Calu3 (cell line): Measurements from ENCODE around the gene ENOX2. TPM values are rescaled to one million over a fixed set of nuclear protein-coding genes. Genes with fewer than 3 reads are reported as not detected.

Experiments used
- BruUV-seq: library from RNA; stranded (reverse); fragments of 400-500 nt; replicated peaks from 2 replicates; lab custom pipeline; 2021; lab: Mats Ljungman, UMichigan
- CTCF ChIA-PET: fragments of 300-600 bp; sonication (Branson Sonifier 250); formaldehyde crosslinking; loops from one replicate; lab custom pipeline; 2022; ENCODE audit warnings: antibody characterized with exemption; lab: Charles Lee
- DNase-seq: peaks from one replicate; pipeline ENCODE4 v3.0.0; 2022
- H3K27ac Mint-ChIP-seq: one replicate; pipeline ENCODE4 v1.8.0; 2022; ENCODE audit warnings: mixed read lengths; ENCODE audit not compliant: unreplicated experiment
- H3K27me3 Mint-ChIP-seq: one replicate; pipeline ENCODE4 v1.8.0; 2022; ENCODE audit warnings: mixed read lengths; ENCODE audit not compliant: unreplicated experiment
- H3K36me3 Mint-ChIP-seq: one replicate; pipeline ENCODE4 v1.8.0; 2022; ENCODE audit warnings: mild to moderate bottlenecking, moderate library complexity, mixed read lengths; ENCODE audit not compliant: insufficient read depth, unreplicated experiment
- H3K4me1 Mint-ChIP-seq: one replicate; pipeline ENCODE4 v1.8.0; 2022; ENCODE audit warnings: mild to moderate bottlenecking, low read depth, mixed read lengths; ENCODE audit not compliant: unreplicated experiment
- H3K4me3 Mint-ChIP-seq: one replicate; pipeline ENCODE4 v1.8.0; 2022; ENCODE audit warnings: mild to moderate bottlenecking, low read depth, moderate library complexity, mixed read lengths; ENCODE audit not compliant: unreplicated experiment
- H3K9me3 Mint-ChIP-seq: one replicate; pipeline ENCODE4 v1.8.0; 2022; ENCODE audit warnings: low read depth, mixed read lengths; ENCODE audit not compliant: unreplicated experiment
- CTCF ChIP-seq: fragments of 200-600 bp; IDR thresholded peaks from one replicate; pipeline ENCODE4 v1.8.0; 2022; ENCODE audit warnings: antibody characterized with exemption; ENCODE audit not compliant: unreplicated experiment
- intact Hi-C: fragments of 100-400 bp; cut with micrococcal nuclease; formaldehyde crosslinking; loops from one replicate; pipeline ENCODE4 v1.10.0; 2022; ENCODE audit not compliant: unreplicated experiment
- total RNA-seq: library from RNA; stranded (reverse); gene quantifications from 2 replicates; pipeline ENCODE4 v1.2.3, GENCODE V29; 2022

ENOX2 gene
- total RNA-seq, 1 experiment from 2014 or later: 23.4 TPM

GRCh38 chrX:130829526-130830515 is 73.2 kb downstream of the ENOX2 start:
- Mint-ChIP-seq H3K4me3 (no peak overlapping the region), H3K27me3 (no peaks in the 10 kb centered on the region), H3K36me3 (no peaks in the 10 kb centered on the region), H3K4me1 (peaks cover 17% of the 10 kb centered on the region), H3K9me3 (no peaks in the 10 kb centered on the region), H3K27ac (no peak overlapping the region)
- no peak for DNase-seq
- intact Hi-C loops: no loop called here
- TF ChIP-seq CTCF: no peak
- CTCF ChIA-PET: no interaction called here
- BruUV-seq: no TSS peak

GRCh38 chrX:130828641-130829040 is 74.4 kb downstream of the ENOX2 start:
- Mint-ChIP-seq H3K36me3 (no peaks in the 10 kb centered on the region), H3K4me1 (peaks cover 17% of the 10 kb centered on the region), H3K27ac (no peak overlapping the region), H3K27me3 (no peaks in the 10 kb centered on the region), H3K4me3 (no peak overlapping the region), H3K9me3 (no peaks in the 10 kb centered on the region)
- no peak for TF ChIP-seq CTCF
- DNase-seq: no peak
- intact Hi-C loops: no loop called here
- CTCF ChIA-PET: no interaction called here
- no TSS peak for BruUV-seq

GRCh38 chrX:130827648-130828047 is 75.4 kb downstream of the ENOX2 start:
- CTCF ChIA-PET: no interaction called here
- DNase-seq: no peak
- H3K36me3 Mint-ChIP-seq: no peaks in the 10 kb centered on the region
- intact Hi-C loops: no loop called here
- no peaks in the 10 kb centered on the region for H3K9me3 Mint-ChIP-seq
- no peak for TF ChIP-seq CTCF
- H3K27ac Mint-ChIP-seq: no peak overlapping the region
- no peaks in the 10 kb centered on the region for H3K27me3 Mint-ChIP-seq
- H3K4me1 Mint-ChIP-seq: peaks cover 17% of the 10 kb centered on the region
- H3K4me3 Mint-ChIP-seq: no peak overlapping the region
- BruUV-seq: no TSS peak

- H3K27me3 Mint-ChIP-seq: no peaks in the 10 kb centered on the region
- intact Hi-C loops: no loop called here
- no peak for TF ChIP-seq CTCF
- CTCF ChIA-PET: no interaction called here
- H3K4me1 Mint-ChIP-seq: peaks cover 17% of the 10 kb centered on the region
- no peak for DNase-seq
- H3K27ac Mint-ChIP-seq: no peak overlapping the region
- no peaks in the 10 kb centered on the region for H3K36me3 Mint-ChIP-seq
- no peak overlapping the region for H3K4me3 Mint-ChIP-seq
- no peaks in the 10 kb centered on the region for H3K9me3 Mint-ChIP-seq
- no TSS peak for BruUV-seq
Observed at GRCh38 chrX:130826249-130826648, 76.8 kb downstream of the ENOX2 start.
